Measurements from ENCODE around the gene SVOPL. TPM values are rescaled to one million over a fixed set of nuclear protein-coding genes. Genes with fewer than 3 reads are reported as not detected.
"Not testable (repeated sequence)": the region's sequence is repeated elsewhere in the genome, so short reads cannot be mapped to it uniquely, and the experiment has no call there.

The SVOPL gene
- total RNA-seq, 2 donors from 2014 or later: not detected

DNA sequence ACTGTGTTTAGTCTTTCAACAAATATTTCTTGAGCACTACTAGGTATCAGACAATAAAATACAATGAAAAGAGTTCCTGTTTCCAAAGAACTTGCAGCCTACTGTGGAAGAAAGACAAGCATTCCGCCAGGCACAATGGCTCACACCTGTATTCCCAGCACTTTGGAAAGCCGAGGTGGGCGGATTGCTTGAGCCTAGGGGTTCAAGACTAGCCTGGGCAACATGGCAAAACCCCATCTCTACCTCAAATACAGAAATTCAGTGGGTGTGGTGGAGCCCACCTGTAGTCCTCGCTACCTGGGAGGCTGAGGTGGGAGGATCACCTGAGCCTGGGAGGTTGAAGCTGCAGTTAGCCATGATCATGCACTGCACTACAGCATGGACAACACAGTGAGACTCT is 6.1 kb downstream of the SVOPL start:
- Mint-ChIP-seq H3K27me3 (peaks cover 23% of the 10 kb centered on the region), H3K4me3 (no peak overlapping the region), H3K27ac (no peak overlapping the region), H3K36me3 (ENCODE audit: low read depth) (no peaks in the 10 kb centered on the region), H3K4me1 (no peaks in the 10 kb centered on the region)
- ATAC-seq (no peak), DNase-seq (no peak)
- no peaks in the 10 kb centered on the region for H3K9me3 ChIP-seq (ENCODE audit: control insufficient read depth, low read length, poor library complexity, severe bottlenecking)

DNA sequence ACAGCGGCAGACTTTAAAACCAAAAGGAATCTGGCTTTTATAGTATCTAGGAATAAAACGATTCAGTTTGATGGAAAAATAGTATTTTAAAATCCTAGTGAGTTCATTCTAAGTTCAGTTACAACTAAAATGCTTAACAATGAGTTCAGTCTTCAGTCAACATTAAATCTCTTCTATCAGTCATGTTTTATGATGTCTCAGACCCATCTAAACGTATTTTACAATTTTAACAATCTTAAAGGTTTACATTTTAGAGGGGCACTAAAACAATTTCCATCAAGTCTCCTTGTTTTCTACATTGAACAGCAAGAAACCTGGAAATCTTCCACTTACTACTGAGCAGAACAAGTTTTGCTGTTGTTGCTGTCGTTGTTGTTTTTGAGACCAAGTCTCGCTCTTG is 10.0 kb downstream of the SVOPL start:
- no peak overlapping the region for H3K27ac Mint-ChIP-seq
- no peaks in the 10 kb centered on the region for H3K36me3 Mint-ChIP-seq (ENCODE audit: low read depth)
- no peak overlapping the region for H3K4me3 Mint-ChIP-seq
- no peaks in the 10 kb centered on the region for H3K4me1 Mint-ChIP-seq
- DNase-seq (no peak), ATAC-seq (no peak)
- H3K27me3 Mint-ChIP-seq: peaks cover 13% of the 10 kb centered on the region
- no peaks in the 10 kb centered on the region for H3K9me3 ChIP-seq (ENCODE audit: control insufficient read depth, low read length, poor library complexity, severe bottlenecking)

DNA sequence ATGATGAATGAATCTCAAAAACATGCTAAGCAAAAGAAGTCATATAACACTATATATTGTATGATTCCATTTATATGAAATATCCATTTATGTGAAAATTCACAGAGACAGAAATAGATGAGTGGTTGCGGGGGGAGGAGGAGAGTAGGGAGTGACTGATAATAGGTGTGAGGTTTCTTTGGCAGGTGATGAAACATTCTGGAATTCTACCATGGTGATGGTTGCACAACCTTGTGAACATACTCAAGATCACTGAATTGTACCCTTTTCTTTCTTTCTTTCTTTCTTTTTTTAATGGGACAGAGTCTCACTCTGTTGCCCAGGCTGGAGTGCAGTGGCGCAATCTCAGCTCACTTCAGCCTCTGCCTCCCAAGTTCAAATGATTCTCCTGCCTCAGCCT is 10.7 kb downstream of the SVOPL start:
- no peak overlapping the region for H3K27ac Mint-ChIP-seq
- no peaks in the 10 kb centered on the region for H3K9me3 ChIP-seq (ENCODE audit: control insufficient read depth, low read length, poor library complexity, severe bottlenecking)
- H3K4me3 Mint-ChIP-seq: no peak overlapping the region
- ATAC-seq (no peak), DNase-seq (no peak)
- peaks cover 13% of the 10 kb centered on the region for H3K27me3 Mint-ChIP-seq
- H3K4me1 Mint-ChIP-seq: no peaks in the 10 kb centered on the region
- H3K36me3 Mint-ChIP-seq (ENCODE audit: low read depth): no peaks in the 10 kb centered on the region

GRCh38 chr7:138688037-138688436 is 13.1 kb downstream of the SVOPL start:
- H3K9me3 ChIP-seq (ENCODE audit: control insufficient read depth, low read length, poor library complexity, severe bottlenecking); H3K4me1 Mint-ChIP-seq; H3K4me3 Mint-ChIP-seq; H3K36me3 Mint-ChIP-seq (ENCODE audit: low read depth); ATAC-seq; H3K27ac Mint-ChIP-seq; DNase-seq: not testable (repeated sequence)
- peaks cover 13% of the 10 kb centered on the region for H3K27me3 Mint-ChIP-seq

- ATAC-seq: no peak
- DNase-seq: no peak
- Mint-ChIP-seq H3K27ac (no peak overlapping the region), H3K36me3 (ENCODE audit: low read depth) (no peaks in the 10 kb centered on the region), H3K4me1 (no peaks in the 10 kb centered on the region), H3K4me3 (no peak overlapping the region), H3K27me3 (peaks cover 11% of the 10 kb centered on the region)
- no peaks in the 10 kb centered on the region for H3K9me3 ChIP-seq (ENCODE audit: control insufficient read depth, low read length, poor library complexity, severe bottlenecking)
Observed at GRCh38 chr7:138684340-138684739, 16.8 kb downstream of the SVOPL start.

- Mint-ChIP-seq H3K27me3 (peaks cover 6% of the 10 kb centered on the region), H3K36me3 (ENCODE audit: low read depth) (no peaks in the 10 kb centered on the region), H3K4me1 (no peaks in the 10 kb centered on the region), H3K4me3 (no peak overlapping the region), H3K27ac (no peak overlapping the region)
- no peak for ATAC-seq
- H3K9me3 ChIP-seq (ENCODE audit: control insufficient read depth, low read length, poor library complexity, severe bottlenecking): no peaks in the 10 kb centered on the region
- no peak for DNase-seq
Observed at GRCh38 chr7:138679793-138680192, 21.4 kb downstream of the SVOPL start.

- H3K9me3 ChIP-seq (ENCODE audit: control insufficient read depth, low read length, poor library complexity, severe bottlenecking): no peaks in the 10 kb centered on the region
- H3K27me3 Mint-ChIP-seq: peaks cover 33% of the 10 kb centered on the region
- ATAC-seq (no peak), DNase-seq (no peak)
- no peaks in the 10 kb centered on the region for H3K36me3 Mint-ChIP-seq (ENCODE audit: low read depth)
- no peak overlapping the region for H3K4me3 Mint-ChIP-seq
- no peaks in the 10 kb centered on the region for H3K4me1 Mint-ChIP-seq
- no peak overlapping the region for H3K27ac Mint-ChIP-seq
Observed at GRCh38 chr7:138670594-138670993, 30.6 kb downstream of the SVOPL start.

- no peak overlapping the region for H3K4me3 Mint-ChIP-seq
- ATAC-seq: no peak
- H3K27ac Mint-ChIP-seq: no peak overlapping the region
- H3K27me3 Mint-ChIP-seq: peaks cover 42% of the 10 kb centered on the region
- no peaks in the 10 kb centered on the region for H3K36me3 Mint-ChIP-seq (ENCODE audit: low read depth)
- DNase-seq: no peak
- H3K9me3 ChIP-seq (ENCODE audit: control insufficient read depth, low read length, poor library complexity, severe bottlenecking): no peaks in the 10 kb centered on the region
- no peaks in the 10 kb centered on the region for H3K4me1 Mint-ChIP-seq
Observed at GRCh38 chr7:138669364-138669763, 31.8 kb downstream of the SVOPL start.

GRCh38 chr7:138668946-138669345 is 32.2 kb downstream of the SVOPL start:
- H3K27ac Mint-ChIP-seq: no peak overlapping the region
- H3K4me3 Mint-ChIP-seq: no peak overlapping the region
- no peak for DNase-seq
- H3K9me3 ChIP-seq (ENCODE audit: control insufficient read depth, low read length, poor library complexity, severe bottlenecking): no peaks in the 10 kb centered on the region
- peaks cover 46% of the 10 kb centered on the region for H3K27me3 Mint-ChIP-seq
- no peaks in the 10 kb centered on the region for H3K36me3 Mint-ChIP-seq (ENCODE audit: low read depth)
- no peak for ATAC-seq
- no peaks in the 10 kb centered on the region for H3K4me1 Mint-ChIP-seq

DNA sequence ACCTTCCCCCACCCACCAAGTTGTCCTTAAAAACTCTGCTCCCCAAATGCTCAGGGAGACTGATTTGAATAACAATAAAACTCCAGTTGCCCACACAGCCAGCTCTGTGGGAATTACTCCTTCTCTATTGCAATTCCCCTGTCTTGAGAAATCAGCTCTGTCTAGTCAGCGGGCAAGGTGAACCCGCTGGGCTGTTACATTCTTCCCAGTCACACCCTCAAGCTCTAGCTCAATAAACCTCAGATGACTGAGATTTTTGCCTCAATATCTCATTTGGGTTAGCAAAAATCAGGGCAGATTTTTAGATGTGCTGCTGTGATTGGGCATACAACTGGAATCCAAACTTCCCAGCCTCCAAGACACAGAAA is 32.9 kb downstream of the SVOPL start:
- ATAC-seq: no peak

DNA sequence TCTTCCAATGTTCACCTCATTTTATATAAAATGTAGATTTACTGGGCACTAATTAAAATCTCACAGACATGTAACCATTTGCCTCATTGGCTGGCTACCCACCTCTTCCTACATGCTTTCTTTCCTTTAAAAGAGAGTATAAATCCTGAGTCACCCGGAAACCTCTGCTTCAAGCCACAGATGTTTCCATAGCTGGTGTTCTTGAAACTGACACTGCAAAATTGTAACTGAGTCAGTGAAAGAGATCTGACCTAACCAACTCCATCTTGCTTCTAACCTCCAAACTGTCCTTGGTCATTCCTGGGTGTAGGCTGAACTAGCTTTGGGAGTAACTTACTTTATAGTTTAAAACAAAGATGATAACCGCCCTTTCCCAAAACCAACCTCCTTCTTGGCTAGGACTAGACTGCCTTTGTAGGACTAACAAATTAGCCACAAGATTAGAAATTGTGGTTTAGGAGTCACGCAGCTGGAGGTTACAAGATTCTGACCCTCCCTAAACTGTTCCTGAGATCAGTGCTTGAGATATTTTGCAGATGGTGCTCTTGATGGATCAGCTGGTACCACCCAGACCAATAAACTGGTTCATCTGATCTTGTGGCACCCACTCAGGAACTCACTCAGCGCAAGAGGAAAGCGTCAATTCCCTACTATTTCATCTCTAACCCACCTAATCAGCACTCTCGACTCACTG is 33.5 kb downstream of the SVOPL start:
- Mint-ChIP-seq H3K4me3 (no peak overlapping the region), H3K4me1 (no peaks in the 10 kb centered on the region), H3K27me3 (peaks cover 58% of the 10 kb centered on the region), H3K36me3 (ENCODE audit: low read depth) (no peaks in the 10 kb centered on the region), H3K27ac (no peak overlapping the region)
- no peak for DNase-seq
- ATAC-seq: no peak
- no peaks in the 10 kb centered on the region for H3K9me3 ChIP-seq (ENCODE audit: control insufficient read depth, low read length, poor library complexity, severe bottlenecking)

More for the DNA sequence above, 32.9 kb downstream of the SVOPL start:
- no peaks in the 10 kb centered on the region for H3K36me3 Mint-ChIP-seq (ENCODE audit: low read depth)
- no peaks in the 10 kb centered on the region for H3K9me3 ChIP-seq (ENCODE audit: control insufficient read depth, low read length, poor library complexity, severe bottlenecking)
- no peak overlapping the region for H3K4me3 Mint-ChIP-seq
- H3K27me3 Mint-ChIP-seq: peaks cover 53% of the 10 kb centered on the region
- H3K4me1 Mint-ChIP-seq: no peaks in the 10 kb centered on the region
- no peak overlapping the region for H3K27ac Mint-ChIP-seq
- no peak for DNase-seq

DNA sequence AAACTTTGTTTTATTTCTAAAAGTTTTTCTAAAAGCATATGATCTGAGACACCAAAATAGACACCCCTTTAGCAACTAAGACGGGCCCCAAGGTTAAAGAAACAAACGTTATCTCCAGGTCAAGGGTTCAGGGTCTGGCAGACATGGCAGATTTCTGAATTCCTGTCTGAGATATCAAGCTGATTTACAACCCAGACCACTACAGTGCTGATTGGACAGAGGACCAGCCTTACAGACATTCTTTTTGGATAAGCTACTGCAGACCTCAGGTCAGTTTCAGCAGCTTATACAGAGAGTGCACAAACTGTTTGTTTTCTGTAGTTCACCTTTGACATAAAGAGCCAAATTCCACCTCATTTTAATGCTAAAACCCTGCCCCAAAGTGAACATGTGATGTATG is 34.8 kb downstream of the SVOPL start:
- Mint-ChIP-seq H3K27ac (no peak overlapping the region), H3K27me3 (peaks cover 71% of the 10 kb centered on the region), H3K36me3 (ENCODE audit: low read depth) (no peaks in the 10 kb centered on the region), H3K4me1 (no peaks in the 10 kb centered on the region), H3K4me3 (no peak overlapping the region)
- H3K9me3 ChIP-seq (ENCODE audit: control insufficient read depth, low read length, poor library complexity, severe bottlenecking): no peaks in the 10 kb centered on the region
- ATAC-seq: no peak
- DNase-seq: no peak

- Mint-ChIP-seq H3K4me1 (no peaks in the 10 kb centered on the region), H3K36me3 (ENCODE audit: low read depth) (no peaks in the 10 kb centered on the region), H3K27me3 (peaks cover 75% of the 10 kb centered on the region), H3K27ac (no peak overlapping the region), H3K4me3 (no peak overlapping the region)
- no peaks in the 10 kb centered on the region for H3K9me3 ChIP-seq (ENCODE audit: control insufficient read depth, low read length, poor library complexity, severe bottlenecking)
- DNase-seq (no peak), ATAC-seq (no peak)
Observed at GRCh38 chr7:138665669-138666140, 35.5 kb downstream of the SVOPL start.

DNA sequence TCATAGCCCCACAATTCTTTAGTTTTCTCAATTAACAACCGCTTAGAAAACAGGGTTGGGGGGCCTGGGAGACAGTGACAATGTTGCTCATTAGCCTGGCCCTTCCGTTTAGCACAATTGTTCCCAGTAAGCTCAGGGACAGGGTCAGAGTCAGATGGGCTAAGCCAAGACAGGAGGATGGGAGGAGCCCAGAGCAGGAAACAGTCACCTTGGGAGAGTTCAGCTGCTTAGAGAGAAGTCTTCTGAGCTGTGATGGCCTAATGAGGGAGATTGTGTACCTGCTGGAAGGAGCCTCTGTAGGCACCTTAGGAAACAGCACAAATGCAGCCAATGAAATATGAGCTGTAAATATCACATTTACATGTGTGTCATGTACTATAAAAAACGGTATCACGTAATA is 35.9 kb downstream of the SVOPL start:
- ATAC-seq (no peak), DNase-seq (no peak)
- no peak overlapping the region for H3K27ac Mint-ChIP-seq
- H3K4me3 Mint-ChIP-seq: peak overlapping the region; percentile 58
- peaks cover 75% of the 10 kb centered on the region for H3K27me3 Mint-ChIP-seq
- no peaks in the 10 kb centered on the region for H3K9me3 ChIP-seq (ENCODE audit: control insufficient read depth, low read length, poor library complexity, severe bottlenecking)
- H3K4me1 Mint-ChIP-seq: no peaks in the 10 kb centered on the region
- no peaks in the 10 kb centered on the region for H3K36me3 Mint-ChIP-seq (ENCODE audit: low read depth)
